Adrenal gland (tissue), 12 donors: Measurements from ENCODE around the gene CMIP. TPM values are rescaled to one million over a fixed set of nuclear protein-coding genes. Genes with fewer than 3 reads are reported as not detected.

Experiments used
- DNase-seq, 7 donors: peaks; one replicate each; pipeline ENCODE4 v3.0.0-alpha.2; 2019 to 2020
- H3K27ac ChIP-seq, 5 donors: fragments of 200-600 bp; sonication (generic) in 4 of 5; 1 replicate in 3 of 5; 2 replicates in 2 of 5; pipeline versions ENCODE4 v1.5.1 to v1.8.0; 2016 to 2020; ENCODE audit warnings: mild to moderate bottlenecking in 1 of 5
- H3K27me3 ChIP-seq: fragments of 200-600 bp; 2 replicates; pipeline ENCODE4 v1.8.0; 2021
- H3K36me3 ChIP-seq, 2 donors: fragments of 200-600 bp; replicated peaks in 1 of 2; 1 replicate in 1 of 2; 2 replicates in 1 of 2; pipeline versions ENCODE4 v1.5.1 to v1.8.0; 2018 to 2022
- H3K4me1 ChIP-seq, 2 donors: fragments of 200-600 bp; replicated peaks in 1 of 2; 1 replicate in 1 of 2; 2 replicates in 1 of 2; pipeline versions ENCODE4 v1.5.1 to v1.8.0; 2018 to 2021
- H3K4me3 ChIP-seq, 4 donors: fragments of 200-600 bp; sonication (generic) in 3 of 4; one replicate each; pipeline ENCODE4 v1.5.1; 2016 to 2018
- H3K9me3 ChIP-seq, 3 donors: fragments of 200-600 bp; sonication (generic) in 1 of 3; replicated peaks in 1 of 3; 1 replicate in 2 of 3; 2 replicates in 1 of 3; pipeline versions ENCODE4 v1.5.1 to v1.8.0; 2016 to 2021
- CTCF ChIP-seq, 6 experiments: fragments of 450-650 bp in 4 of 6; fragments of 200-600 bp in 2 of 6; sonication (generic) in 1 of 6; IDR thresholded peaks; 1 replicate in 5 of 6; 2 replicates in 1 of 6; pipeline versions ENCODE4 v1.5.1 to v1.8.0; 2016 to 2021; ENCODE audit warnings: antibody characterized with exemption in 6 of 6, mild to moderate bottlenecking in 2 of 6, moderate library complexity in 1 of 6
- POLR2A ChIP-seq, 2 donors: fragments of 450-650 bp; IDR thresholded peaks; one replicate each; pipeline ENCODE4 v1.6.1; 2017; ENCODE audit warnings: antibody characterized with exemption in 2 of 2, mild to moderate bottlenecking in 2 of 2, moderate library complexity in 1 of 2
- WGBS, 4 donors: extraction: QIAGEN DNeasy Blood & Tissue Kit in 2 of 4; methylation state at CpG; one replicate each; pipeline versions ENCODE4 v1.1.5 to v1.1.7; 2013 to 2017; 5-methylcytosine and 5-hydroxymethylcytosine counted together
- intact Hi-C, 2 donors: fragments of 100-400 bp; cut with DNase I; formaldehyde crosslinking; loops; one replicate each; pipeline versions ENCODE4 v1.14.1 to v1.15.0; 2022 to 2023
- polyA plus RNA-seq, 3 donors: library from polyadenylated mRNA; stranded (reverse); fragments of 200-250 nt in 2 of 3; fragments of 350-450 nt in 1 of 3; fragmentation: Illumina TruSeq in 1 of 3; extraction: RNeasy Lipid Tissue Mini Kit (QIAGEN cat#74804) in 1 of 3; gene quantifications; one replicate each; pipeline ENCODE4 v1.2.3, GENCODE V29; 2013 to 2014
- total RNA-seq, 9 donors: library from RNA; depleted of rRNA in 4 of 9; stranded (reverse); fragments of >200 nt in 4 of 9; fragments of 120-200 nt in 1 of 9; fragmentation: NEBNext Ultra II Directional in 1 of 9; extraction: Animal tissue kit (Norgen Biotek cat#: 25700) in 1 of 9; gene quantifications; one replicate each; pipeline versions ENCODE4 v1.1.0 to v1.2.4, GENCODE V29; 2013 to 2023
- donor health status: healthy with polysubstance abuse.
- donor health status: Bipolar disorder and iron deficiency.
- donor health status: DM: yes; HTN: yes; CAD: no.
- donor health status: DM: no; HTN: no; CAD: no.
- donor health status: DM: no; HTN: no; CAD: no.
- donor health status: DM: yes; HTN: yes; CAD: no.

CMIP gene
- total and polyA plus RNA-seq, 12 donors = 8.1 to 87.9 (median 42.5) TPM

- WGBS, 4 donors = 57 to 73% (median 65%) methylated on average over 6 of the region's 6 CpGs
- TF ChIP-seq CTCF (IDR thresholded peaks at IDR 0.05) = no peak
- TF ChIP-seq POLR2A (IDR thresholded peaks at IDR 0.05) = no peak
These were observed 8.2 kb upstream of the CMIP start for GRCh38 chr16:81436386-81436785.

GRCh38 chr16:81437865-81438264, 6.7 kb upstream of the CMIP start:
- Histone ChIP-seq H3K27ac (no peak overlapping the region), H3K27me3 (no peaks in the 10 kb centered on the region), H3K36me3 (no peaks in the 10 kb centered on the region), H3K9me3 (no peaks in the 10 kb centered on the region), H3K4me3 (no peak overlapping the region), H3K4me1 (peaks cover 6 to 12% of the 10 kb centered on the region in 2 donors)
- intact Hi-C loops = no loop called here
- 65 to 77% (median 69%) methylated on average over 10 of the region's 10 CpGs for WGBS, 4 donors
- TF ChIP-seq CTCF (IDR thresholded peaks at IDR 0.05) (no peak), POLR2A (IDR thresholded peaks at IDR 0.05) (no peak)
- DNase-seq = no peak

More at GRCh38 chr16:81436386-81436785, 8.2 kb upstream of the CMIP start:
- no peak overlapping the region for H3K27ac ChIP-seq
- no peak for DNase-seq
- H3K9me3 ChIP-seq = no peaks in the 10 kb centered on the region
- no peaks in the 10 kb centered on the region for H3K36me3 ChIP-seq
- intact Hi-C loops = no loop called here
- peaks cover 12 to 17% of the 10 kb centered on the region in 2 donors for H3K4me1 ChIP-seq
- no peaks in the 10 kb centered on the region for H3K27me3 ChIP-seq
- H3K4me3 ChIP-seq = no peak overlapping the region

GRCh38 chr16:81440888-81441761, 3.5 kb upstream of the CMIP start:
- no peak for DNase-seq
- H3K4me1 ChIP-seq = peaks cover 10 to 12% of the 10 kb centered on the region in 2 donors
- WGBS, 4 donors = 83 to 91% (median 87%) methylated on average over 20 to 21 of the region's 21 CpGs
- no peak for TF ChIP-seq CTCF (IDR thresholded peaks at IDR 0.05)
- no peaks in the 10 kb centered on the region for H3K27me3 ChIP-seq
- no peaks in the 10 kb centered on the region for H3K9me3 ChIP-seq
- no peaks in the 10 kb centered on the region for H3K36me3 ChIP-seq
- no peak overlapping the region for H3K4me3 ChIP-seq
- H3K27ac ChIP-seq = no peak overlapping the region
- intact Hi-C loops = no loop called here

- peaks cover 18% of the 10 kb centered on the region in 2 donors for H3K4me1 ChIP-seq
- intact Hi-C loops = no loop called here
- no peak for DNase-seq
- TF ChIP-seq POLR2A (IDR thresholded peaks at IDR 0.05) = no peak
- no peak for TF ChIP-seq CTCF (IDR thresholded peaks at IDR 0.05)
- no peaks in the 10 kb centered on the region for H3K27me3 ChIP-seq
- H3K4me3 ChIP-seq = no peak overlapping the region
- H3K27ac ChIP-seq = no peak overlapping the region
- no peaks in the 10 kb centered on the region for H3K9me3 ChIP-seq
- H3K36me3 ChIP-seq = no peaks in the 10 kb centered on the region
- WGBS, 4 donors = 86 to 92% (median 88%) methylated on average over 5 to 7 of the region's 7 CpGs
These were observed 2.2 kb upstream of the CMIP start for GRCh38 chr16:81442220-81442915.
